Measurements from ENCODE around the gene SLC25A15.

SLC25A15 gene

GRCh38 chr13:40789275-40790153 lies at the start of gene SLC25A15:
SLC25A15 (plus strand) TSS chr13:40789611; CDS start chr13:40793227, 3,616 bp downstream.
- DNase-seq (ENCODE audit: low read depth in 1 of 2, low spot score in 1 of 2) = peak; percentile 51 to 61

DNA sequence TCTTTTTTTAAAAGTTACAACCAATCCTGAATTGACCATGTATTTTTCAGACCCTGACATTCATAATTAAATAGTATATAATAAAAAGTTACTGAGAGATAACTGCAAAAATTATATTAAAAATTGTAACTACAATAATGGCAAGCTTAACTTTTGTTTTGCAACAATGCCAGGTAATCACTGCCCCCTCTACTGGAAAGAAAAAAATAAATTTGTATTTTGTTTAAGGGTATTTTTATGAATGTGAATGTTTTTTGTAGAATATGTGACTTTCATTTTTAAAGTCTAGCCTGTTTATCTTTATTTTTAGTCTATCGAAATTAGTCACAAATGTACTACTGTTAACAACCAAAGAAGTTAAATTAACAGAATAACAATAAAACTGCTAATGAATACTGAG lies 40.1 kb upstream of the SLC25A15 start:
- no peak for DNase-seq (ENCODE audit: low read depth in 1 of 2, low spot score in 1 of 2)

GRCh38 chr13:40755082-40755700 lies 34.2 kb upstream of the SLC25A15 start:
- DNase-seq (ENCODE audit: low read depth in 1 of 2, low spot score in 1 of 2) = no peak

DNA sequence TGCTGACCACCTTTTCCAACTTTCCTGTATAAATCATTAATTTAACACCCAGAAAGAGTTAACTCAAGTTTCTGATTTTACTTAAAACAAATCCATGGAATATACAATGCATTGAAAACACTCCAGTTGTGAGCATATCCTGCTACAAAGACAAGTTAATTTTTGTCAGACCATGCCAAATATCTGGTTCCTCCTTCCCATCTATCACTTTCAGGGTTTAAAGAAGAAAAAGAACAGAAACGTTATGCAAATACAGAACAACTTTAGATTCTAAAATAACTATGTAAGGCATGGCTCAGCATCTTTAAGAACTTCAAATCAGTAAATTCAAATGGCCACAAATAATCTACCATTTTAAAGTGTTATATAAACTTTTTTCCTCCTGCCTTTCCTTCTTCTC lies 33.4 kb upstream of the SLC25A15 start:
- no peak for DNase-seq (ENCODE audit: low read depth in 1 of 2, low spot score in 1 of 2)

GRCh38 chr13:40758811-40759210 lies 30.6 kb upstream of the SLC25A15 start:
- DNase-seq (ENCODE audit: low read depth in 1 of 2, low spot score in 1 of 2) = no peak

GRCh38 chr13:40762849-40763248 lies 26.6 kb upstream of the SLC25A15 start:
- no peak for DNase-seq (ENCODE audit: low read depth in 1 of 2, low spot score in 1 of 2)

DNA sequence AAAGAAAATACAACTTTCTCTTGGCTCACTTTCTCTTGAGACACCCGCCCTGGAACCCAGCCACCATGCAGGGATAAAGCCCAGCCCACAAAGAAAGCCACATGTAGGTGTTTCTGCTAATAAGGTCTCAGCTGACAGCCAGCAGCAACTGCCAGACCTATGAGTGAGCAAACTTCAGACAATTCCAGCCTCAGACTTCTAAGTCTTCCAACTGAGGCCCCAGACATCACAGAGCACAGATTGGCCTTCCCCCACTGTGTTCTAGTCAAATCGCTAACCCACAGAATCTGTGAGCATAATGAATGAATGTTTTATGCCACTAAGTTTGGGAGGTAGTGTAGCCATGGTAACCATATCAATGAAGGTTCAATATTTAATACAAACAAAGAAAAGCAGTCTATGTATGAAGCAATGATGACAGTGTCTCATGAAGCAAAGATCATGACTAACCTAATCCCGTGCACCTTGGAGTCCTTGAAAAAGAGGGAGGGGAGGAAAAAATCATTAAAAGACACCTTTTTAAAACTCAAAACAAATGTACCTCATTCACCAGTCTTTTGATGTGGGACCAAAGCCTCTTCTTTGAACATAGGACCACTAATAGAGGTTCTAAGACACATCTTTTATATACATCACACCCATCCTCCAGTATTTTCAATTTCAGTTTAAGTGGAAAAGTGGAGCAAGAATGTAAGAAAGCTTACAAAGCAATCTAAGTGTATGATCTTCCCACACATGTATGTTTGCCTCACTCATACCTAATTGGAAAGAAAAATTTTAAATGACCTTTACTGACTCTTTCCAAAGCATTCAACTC lies 24.6 kb upstream of the SLC25A15 start:
- DNase-seq (ENCODE audit: low read depth in 1 of 2, low spot score in 1 of 2) = peak in 1 of 2 donors; percentile 46

DNA sequence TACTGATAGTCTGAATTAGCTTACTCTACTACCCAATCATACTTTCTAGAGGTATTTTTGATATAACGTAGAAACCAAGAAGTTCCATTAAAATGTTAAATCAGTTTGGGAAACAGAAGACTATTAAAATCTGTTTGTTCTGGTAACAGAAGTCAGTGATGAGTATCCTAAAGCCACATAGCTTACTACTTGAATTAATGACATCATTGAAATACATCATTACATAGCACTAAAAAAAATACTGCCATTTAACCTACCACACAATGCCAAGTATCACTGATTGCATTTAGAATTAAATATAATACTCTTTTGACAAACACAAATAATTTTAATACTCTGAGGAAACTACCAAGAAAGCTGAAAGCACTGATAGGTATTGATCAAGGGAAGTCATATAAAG lies 23.8 kb upstream of the SLC25A15 start:
- DNase-seq (ENCODE audit: low read depth in 1 of 2, low spot score in 1 of 2) = no peak

- no peak for DNase-seq (ENCODE audit: low read depth in 1 of 2, low spot score in 1 of 2)
Observed at GRCh38 chr13:40769970-40770369, 19.4 kb upstream of the SLC25A15 start.

DNA sequence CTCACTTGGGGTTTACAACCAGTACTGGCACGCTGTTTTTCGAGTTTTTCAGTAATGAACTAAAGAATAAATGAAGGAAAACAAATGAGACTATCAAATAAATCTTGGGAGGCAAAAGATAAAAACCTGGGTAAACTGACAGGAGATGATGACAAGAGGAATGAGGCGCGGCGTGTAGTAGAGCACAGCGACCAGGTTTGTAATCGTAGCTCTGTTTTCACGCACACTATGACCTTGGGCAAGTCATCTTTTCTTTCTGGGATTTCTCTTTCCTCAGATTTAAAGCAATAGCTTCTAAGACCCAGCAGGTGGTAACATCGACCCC lies 18.8 kb upstream of the SLC25A15 start:
- no peak for DNase-seq (ENCODE audit: low read depth in 1 of 2, low spot score in 1 of 2)

DNA sequence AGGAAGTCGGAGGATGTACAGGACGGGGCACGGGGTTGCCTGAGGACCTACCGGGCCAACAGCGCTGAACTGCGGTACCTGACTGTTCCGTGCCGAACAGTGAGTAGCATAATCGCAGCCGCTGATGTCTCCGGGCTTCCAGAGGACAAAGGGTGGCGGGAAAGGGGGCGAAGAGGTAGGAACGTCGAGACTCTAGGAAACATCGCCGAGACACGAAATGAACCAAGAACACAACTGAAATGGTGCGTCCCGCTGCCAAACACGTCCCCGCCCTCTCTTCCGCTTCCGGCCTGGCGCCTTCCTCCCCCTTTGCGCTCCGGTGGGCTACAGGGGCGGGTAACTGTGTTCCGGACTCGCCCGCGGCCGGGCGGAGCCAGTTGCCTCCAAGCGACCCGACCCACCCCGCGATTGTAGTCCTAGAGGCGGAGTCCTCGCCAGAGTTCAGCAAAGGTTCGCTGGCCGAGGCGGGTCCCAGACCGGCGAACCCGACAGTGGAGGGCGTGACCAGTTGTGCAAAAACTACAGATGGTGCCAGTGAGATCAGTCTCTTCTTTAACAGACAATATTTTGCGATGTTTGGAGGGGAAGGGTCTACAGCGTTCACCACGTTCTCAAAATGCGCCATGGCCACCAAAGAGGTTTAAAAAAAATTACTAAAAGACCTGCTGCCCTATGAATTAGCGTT lies 18.3 kb upstream of the SLC25A15 start, which contains the start of gene MRPS31:
Gene MRPS31, minus strand, starts transcription at position 257 of the 685 bp plus-strand sequence. Its CDS starts 54 bp downstream, at position 203.
- DNase-seq (ENCODE audit: low read depth in 1 of 2, low spot score in 1 of 2) = peak; percentile 95 to 96

GRCh38 chr13:40772765-40773473 lies 16.5 kb upstream of the SLC25A15 start:
- no peak for DNase-seq (ENCODE audit: low read depth in 1 of 2, low spot score in 1 of 2)

GRCh38 chr13:40774672-40775071 lies 14.7 kb upstream of the SLC25A15 start:
- no peak for DNase-seq (ENCODE audit: low read depth in 1 of 2, low spot score in 1 of 2)

DNA sequence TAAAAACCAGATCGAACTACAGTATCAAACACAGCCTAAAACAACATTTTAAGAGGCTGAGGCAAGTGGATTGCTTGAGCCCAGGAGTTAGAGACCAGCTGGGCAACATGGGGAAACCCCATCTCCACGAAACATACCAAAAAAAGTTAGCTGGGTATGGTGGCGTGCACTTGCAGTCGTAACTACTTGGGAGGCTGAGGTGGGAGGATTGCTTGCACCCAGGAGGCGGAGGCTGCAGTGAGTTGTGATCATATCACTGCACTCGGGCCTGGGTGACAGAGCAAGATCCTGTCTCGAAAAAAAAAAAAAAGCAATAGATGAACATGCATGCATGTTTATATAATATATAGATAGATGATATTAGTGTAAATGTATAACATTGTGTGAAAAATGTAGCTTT lies 13.2 kb upstream of the SLC25A15 start:
- DNase-seq (ENCODE audit: low read depth in 1 of 2, low spot score in 1 of 2) = no peak

DNA sequence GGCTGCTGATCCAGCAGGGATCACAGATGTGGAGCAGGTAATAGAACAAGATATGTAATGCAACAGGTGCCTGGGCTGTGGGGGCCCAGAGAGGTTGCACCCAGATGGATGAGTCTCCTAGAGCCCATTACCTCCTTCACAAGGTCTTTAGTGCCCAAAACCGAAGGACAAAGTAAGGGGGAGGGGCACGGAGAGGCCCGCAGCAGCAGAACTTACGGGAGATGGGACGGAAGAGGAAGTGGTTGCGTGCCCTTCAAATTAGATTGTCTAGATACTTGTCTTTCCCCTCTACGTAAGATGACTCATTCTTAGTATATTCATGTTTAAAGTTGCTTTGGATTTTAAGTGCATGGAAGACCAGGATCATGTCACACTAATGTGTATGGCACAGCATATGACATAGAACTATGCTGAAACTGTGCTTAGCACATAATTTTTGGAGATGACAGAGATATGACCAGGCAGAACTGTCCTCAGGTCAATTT lies 12.7 kb upstream of the SLC25A15 start:
- peak in 1 of 2 donors; percentile 72 for DNase-seq (ENCODE audit: low read depth in 1 of 2, low spot score in 1 of 2)

GRCh38 chr13:40777166-40777808 lies 12.1 kb upstream of the SLC25A15 start:
- peak in 1 of 2 donors; percentile 43 for DNase-seq (ENCODE audit: low read depth in 1 of 2, low spot score in 1 of 2)

DNA sequence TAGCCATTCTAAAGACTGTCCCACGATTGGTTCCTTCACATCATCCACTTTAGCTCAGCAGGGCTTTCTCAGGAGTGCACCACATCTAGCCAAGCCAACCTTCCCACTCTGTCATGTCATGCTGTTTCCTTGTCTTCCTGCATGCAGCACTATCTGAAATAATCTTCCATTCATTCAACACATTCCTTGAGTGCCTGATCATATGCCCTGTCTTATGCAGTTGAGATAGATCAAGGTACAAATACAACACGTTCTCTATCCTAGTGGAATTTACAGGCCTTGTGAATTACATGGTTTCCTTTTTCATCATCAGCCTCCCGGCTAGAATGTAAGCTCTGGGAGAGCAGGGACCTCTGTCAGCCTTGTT lies 11.6 kb upstream of the SLC25A15 start:
- DNase-seq (ENCODE audit: low read depth in 1 of 2, low spot score in 1 of 2) = no peak

DNA sequence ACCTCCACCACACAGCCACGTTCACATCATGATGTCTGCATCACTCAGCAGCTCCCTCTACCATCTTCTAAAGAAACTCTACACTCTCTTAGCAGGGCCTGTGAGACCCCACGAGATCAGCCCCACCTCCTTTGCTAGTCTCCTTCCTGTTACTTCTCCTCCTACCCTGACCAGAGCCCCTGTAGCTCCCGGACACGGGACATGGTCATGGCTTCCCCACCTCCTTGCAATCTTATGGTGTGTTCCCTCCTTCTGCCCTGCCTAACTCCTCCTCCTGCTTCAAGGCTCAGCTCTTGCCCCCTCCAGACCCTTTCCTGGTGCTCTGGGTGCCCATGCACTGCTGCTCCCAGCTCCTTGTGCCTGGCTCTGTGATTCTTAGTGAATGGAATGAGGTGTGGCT lies 10.4 kb upstream of the SLC25A15 start:
- no peak for DNase-seq (ENCODE audit: low read depth in 1 of 2, low spot score in 1 of 2)

DNA sequence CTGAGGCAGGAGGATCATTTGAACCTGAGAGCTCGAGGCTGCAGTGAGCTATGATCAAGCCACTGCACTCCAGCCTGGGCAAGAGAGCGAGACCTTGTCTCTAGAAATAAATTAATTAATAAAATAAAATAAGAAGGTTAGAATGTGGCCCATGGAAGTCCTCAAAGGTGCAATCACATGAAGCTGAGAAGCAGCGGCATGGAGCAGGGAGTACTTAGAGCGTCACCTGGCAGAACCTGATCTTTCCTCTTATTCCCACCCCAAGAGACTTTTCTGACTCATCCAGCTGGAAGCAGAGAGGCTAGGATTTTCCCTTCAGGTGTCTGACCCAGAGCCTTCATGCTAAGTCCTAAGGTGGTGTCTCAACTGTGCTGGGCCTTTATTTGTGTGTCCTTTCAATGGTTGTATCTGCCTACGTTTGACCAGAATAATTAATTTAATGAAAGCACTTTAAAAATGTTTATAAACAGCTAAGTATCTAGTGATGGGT lies 9.6 kb upstream of the SLC25A15 start:
- no peak for DNase-seq (ENCODE audit: low read depth in 1 of 2, low spot score in 1 of 2)

Data from activated CD4-positive, alpha-beta T cell treated with anti-CD3 and anti-CD28 coated beads, Interleukin-2, amount 50 U/mL, for 24 hours (primary cell).